ENCODE measurements around the gene SP110.

- TF ChIP-seq POLR2A (IDR thresholded peaks at IDR 0.05) = no peak
- TF ChIP-seq CTCF (IDR thresholded peaks at IDR 0.05) = no peak
Measured at GRCh38 chr2:230162981-230163380, 56.8 kb downstream of the SP110 start.
